HL-60 (cell line): ENCODE measurements around the gene CNTNAP3.
"Not testable (repeated sequence)": the region's sequence is repeated elsewhere in the genome, so short reads cannot be mapped to it uniquely, and the experiment has no call there.

ENCODE experiments used
- DNase-seq, 2 experiments: peaks; one replicate each; pipeline ENCODE4 v3.0.0-alpha.2; 2010 to 2020; ENCODE audit warnings: low read depth in 1 of 2, low spot score in 1 of 2
- H3K27ac ChIP-seq: fragments of 250-450 bp; sonication (Bioruptor Pico); replicated peaks from 2 replicates; pipeline ENCODE4 v1.5.1; 2020; ENCODE audit warnings: mild to moderate bottlenecking, moderate library complexity
- H3K27me3 ChIP-seq: fragments of 250-450 bp; sonication (Bioruptor Pico); 2 replicates; pipeline ENCODE4 v1.5.1; 2021; ENCODE audit warnings: mild to moderate bottlenecking, moderate library complexity; ENCODE audit not compliant: insufficient read depth, poor library complexity, severe bottlenecking
- H3K4me3 ChIP-seq: replicated peaks from 2 replicates; pipeline ENCODE4 v1.5.1; 2011; ENCODE audit warnings: mild to moderate bottlenecking, control low read depth, low read length; ENCODE audit not compliant: insufficient read depth
- GABPA ChIP-seq: IDR thresholded peaks from 2 replicates; pipeline ENCODE4 v1.6.1; 2012; ENCODE audit warnings: low read depth
- POLR2AphosphoS5 ChIP-seq: IDR thresholded peaks from 2 replicates; pipeline ENCODE4 v1.6.1; 2012; ENCODE audit warnings: low read depth
- SPI1 ChIP-seq: IDR thresholded peaks from 2 replicates; pipeline ENCODE4 v1.6.1; 2012; ENCODE audit warnings: low read depth, mild to moderate bottlenecking, borderline replicate concordance
- TF ChIP-seq, protein P1 (sequence below): IDR thresholded peaks from one replicate; pipeline ENCODE4 v1.5.1; 2011; ENCODE audit warnings: low read length, control low read depth, inconsistent platforms; ENCODE audit not compliant: insufficient read depth

The CNTNAP3 gene

DNA sequence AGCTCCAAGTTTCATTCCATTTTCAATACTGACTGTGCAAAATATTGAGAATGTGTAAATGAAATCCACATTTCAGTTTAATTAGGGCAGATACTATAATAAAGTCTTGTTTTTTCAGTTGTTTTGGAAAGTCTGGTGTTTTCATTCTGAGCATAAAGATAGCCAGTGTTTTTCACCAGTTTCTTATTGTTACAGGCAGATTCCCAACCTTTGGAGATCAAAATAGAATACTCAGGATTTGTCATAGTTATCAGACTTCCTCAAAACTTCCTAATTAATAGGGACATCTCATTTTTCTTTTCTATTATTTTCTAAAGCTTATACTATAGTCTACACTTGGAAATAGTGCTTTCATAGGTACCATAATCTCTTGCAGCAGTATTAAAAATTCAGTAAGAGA, 176.2 kb downstream of the CNTNAP3 start:
- H3K27ac ChIP-seq, H3K27me3 ChIP-seq, DNase-seq, H3K4me3 ChIP-seq: not testable (repeated sequence)

DNA sequence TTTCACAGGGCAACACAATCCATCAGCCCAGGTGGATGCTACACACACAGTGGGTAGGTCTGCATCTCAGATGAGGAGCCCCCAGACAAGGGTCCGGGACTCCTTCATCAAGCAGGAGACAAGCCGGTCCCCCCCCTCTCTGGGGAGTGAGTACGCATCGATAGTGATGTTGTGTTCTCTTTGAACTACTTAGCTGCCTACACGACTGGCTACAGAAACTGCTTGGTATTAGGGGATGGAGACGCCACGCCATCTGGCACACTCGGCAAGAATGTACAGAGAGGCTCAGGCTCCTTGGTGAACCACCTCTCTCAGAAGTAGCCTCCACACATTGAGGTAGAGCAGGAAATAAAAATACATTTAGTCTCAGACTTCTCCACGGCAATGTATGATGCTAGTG, 179.8 kb downstream of the CNTNAP3 start:
- TF ChIP-seq, protein P1, sequence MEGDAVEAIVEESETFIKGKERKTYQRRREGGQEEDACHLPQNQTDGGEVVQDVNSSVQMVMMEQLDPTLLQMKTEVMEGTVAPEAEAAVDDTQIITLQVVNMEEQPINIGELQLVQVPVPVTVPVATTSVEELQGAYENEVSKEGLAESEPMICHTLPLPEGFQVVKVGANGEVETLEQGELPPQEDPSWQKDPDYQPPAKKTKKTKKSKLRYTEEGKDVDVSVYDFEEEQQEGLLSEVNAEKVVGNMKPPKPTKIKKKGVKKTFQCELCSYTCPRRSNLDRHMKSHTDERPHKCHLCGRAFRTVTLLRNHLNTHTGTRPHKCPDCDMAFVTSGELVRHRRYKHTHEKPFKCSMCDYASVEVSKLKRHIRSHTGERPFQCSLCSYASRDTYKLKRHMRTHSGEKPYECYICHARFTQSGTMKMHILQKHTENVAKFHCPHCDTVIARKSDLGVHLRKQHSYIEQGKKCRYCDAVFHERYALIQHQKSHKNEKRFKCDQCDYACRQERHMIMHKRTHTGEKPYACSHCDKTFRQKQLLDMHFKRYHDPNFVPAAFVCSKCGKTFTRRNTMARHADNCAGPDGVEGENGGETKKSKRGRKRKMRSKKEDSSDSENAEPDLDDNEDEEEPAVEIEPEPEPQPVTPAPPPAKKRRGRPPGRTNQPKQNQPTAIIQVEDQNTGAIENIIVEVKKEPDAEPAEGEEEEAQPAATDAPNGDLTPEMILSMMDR, result no peak
- no peak for TF ChIP-seq SPI1
- no peak for TF ChIP-seq POLR2AphosphoS5
- TF ChIP-seq GABPA, result no peak
- no peak overlapping the region for H3K27ac ChIP-seq
- no peaks in the 10 kb centered on the region for H3K27me3 ChIP-seq
- no peak for DNase-seq
- H3K4me3 ChIP-seq, result no peak overlapping the region

DNA sequence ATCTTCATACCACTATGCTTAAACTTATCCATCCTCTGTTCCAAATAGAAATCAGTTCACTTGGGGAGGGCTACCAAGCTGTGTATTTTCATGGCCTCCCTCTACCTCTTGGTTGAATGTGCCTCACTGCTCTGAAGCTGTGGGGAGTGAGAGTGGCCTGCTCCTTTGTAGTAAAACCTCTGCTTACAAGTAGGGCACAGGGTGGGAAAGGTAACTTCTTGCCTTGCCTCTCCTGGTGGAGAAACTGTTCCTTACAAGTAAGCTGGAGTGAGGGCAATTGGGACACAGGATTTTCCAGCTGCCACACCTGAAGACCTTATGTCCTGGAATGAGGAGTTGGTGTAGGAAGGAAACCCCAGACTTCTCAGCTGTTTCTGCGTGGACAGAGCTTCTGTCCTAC, 190.8 kb downstream of the CNTNAP3 start:
- DNase-seq, H3K27me3 ChIP-seq, H3K27ac ChIP-seq, H3K4me3 ChIP-seq: not testable (repeated sequence)

DNA sequence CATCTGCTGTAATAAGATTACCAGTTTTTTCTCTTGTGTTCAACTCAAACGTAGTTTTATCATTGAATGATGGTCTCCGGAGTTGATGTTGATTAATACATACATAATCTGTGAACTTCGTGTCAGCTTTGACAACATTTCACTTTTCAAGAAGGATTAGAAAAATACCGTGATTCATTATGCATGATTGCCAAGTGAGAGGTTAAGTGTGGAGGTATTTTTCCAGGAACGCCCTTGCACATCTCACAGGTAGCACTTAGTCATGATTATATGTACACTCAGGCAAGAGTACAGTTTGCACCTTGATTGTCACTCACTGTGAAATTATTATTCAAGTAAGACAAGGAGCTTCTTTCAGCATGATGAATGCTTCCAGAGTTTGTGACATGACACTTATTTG, 202.7 kb downstream of the CNTNAP3 start:
- not testable (repeated sequence) for DNase-seq, H3K4me3 ChIP-seq, H3K27ac ChIP-seq, H3K27me3 ChIP-seq

DNA sequence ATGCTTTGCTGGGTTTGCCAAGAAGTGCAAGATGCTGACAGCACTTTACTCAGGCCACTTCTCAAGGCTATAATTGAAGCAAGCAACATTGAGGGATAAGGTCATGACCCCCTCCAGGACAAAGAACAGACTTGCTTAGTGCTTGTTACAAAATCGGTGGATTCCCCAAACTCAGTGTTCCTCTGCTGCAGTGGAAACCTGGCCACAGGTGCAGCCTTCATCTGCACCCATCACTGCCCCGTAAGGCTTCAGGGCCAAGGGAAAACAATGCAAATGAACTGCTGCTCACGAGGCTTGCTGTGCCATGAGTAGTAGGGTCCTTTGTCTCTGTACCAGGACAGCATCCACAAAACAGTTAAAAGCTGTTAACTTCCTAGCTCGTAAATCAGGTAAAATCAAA, 205.4 kb downstream of the CNTNAP3 start:
- not testable (repeated sequence) for H3K27me3 ChIP-seq, H3K27ac ChIP-seq, H3K4me3 ChIP-seq, DNase-seq

DNA sequence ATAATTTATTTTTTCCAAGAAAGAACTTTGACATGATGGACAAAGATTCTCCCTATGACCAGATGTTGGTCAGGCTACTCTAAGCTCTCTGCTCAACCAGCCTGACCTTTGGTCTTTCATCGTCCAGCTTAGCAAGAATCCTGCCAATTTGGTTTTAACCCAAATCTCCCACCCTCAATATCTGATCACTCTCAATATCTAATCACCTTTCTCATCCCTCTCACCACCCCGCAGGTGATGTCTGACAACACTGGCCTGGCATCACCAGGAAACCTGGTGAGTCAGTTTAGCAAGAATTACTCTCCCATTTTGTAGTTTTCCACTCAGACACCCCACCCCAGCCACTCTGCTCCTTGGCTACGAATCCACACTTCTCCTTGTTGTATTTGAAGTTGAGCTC, 207.9 kb downstream of the CNTNAP3 start:
- DNase-seq, H3K27me3 ChIP-seq, H3K4me3 ChIP-seq, H3K27ac ChIP-seq: not testable (repeated sequence)

DNA sequence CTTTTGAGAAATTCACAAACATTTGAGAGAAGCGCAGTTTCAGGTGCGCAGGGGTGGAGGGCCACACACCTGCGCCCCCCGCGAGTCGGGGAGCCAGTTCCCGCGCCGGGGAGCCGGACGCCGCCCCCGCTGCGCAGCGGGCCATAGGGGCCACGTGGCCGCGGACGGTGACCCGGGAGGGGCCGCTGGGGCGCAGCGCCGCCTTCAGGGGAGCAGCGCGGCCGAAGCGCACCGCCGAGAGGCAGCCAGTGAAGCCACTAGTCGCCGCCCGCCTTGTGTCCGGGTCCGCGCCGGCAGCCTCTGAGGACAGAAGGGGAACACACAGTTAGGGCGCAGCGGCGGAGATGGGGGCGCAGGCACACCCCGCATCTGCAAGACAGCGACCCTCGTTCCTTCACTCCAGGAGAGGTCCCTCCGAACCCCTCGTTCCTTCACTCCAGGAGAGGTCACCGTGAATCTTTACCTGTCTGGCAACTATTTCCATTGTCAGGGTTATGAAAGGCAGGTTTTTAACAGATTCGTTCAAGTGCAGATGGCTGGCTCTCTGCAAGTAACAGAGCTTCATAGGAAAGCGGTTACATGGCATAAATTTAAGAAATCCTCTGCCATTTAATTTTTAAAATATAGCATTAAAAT, 209.2 kb downstream of the CNTNAP3 start:
- DNase-seq, result peak in 1 of 2 experiments; percentile 34
- H3K27me3 ChIP-seq, H3K4me3 ChIP-seq, H3K27ac ChIP-seq: not testable (repeated sequence)

DNA sequence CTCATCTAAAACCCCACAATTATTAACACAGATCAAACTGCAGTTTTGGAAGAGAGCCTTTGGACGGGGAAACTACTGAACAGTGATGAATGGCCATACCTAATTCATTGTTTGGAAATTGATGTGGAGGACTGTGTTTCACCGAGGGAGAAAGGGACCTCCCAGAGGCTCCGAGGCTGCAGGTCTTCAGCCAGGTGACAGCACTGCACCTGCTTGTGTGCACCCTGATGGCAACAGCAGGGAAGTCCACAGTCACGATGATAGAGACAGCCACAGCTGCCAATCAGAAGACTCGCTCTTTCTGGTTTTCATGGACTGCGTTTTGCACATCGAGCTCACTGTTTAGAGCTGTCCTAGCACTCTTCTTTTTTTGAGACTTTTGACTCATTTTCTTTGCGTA, 214.4 kb downstream of the CNTNAP3 start:
- H3K4me3 ChIP-seq, H3K27ac ChIP-seq, H3K27me3 ChIP-seq, DNase-seq: not testable (repeated sequence)

DNA sequence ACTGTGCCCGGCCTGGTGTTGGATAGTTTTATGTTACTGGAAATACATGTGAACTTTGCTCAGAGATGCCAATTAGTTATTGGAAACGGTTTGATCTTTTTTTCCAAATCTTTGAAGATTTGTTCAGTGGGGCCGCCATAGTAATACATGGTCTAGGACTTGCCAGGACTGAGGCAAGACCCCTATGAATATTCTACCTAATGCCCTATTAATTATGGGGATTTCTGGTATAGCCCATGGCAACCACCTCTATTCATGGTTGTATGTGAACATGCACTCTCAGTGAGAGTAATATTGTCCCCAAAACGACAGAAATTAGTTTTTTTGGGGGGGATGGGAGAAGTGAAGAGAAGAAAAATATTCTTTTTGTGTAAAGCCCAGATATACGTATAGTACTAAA, 220.3 kb downstream of the CNTNAP3 start:
- not testable (repeated sequence) for H3K27ac ChIP-seq, H3K27me3 ChIP-seq, H3K4me3 ChIP-seq, DNase-seq

DNA sequence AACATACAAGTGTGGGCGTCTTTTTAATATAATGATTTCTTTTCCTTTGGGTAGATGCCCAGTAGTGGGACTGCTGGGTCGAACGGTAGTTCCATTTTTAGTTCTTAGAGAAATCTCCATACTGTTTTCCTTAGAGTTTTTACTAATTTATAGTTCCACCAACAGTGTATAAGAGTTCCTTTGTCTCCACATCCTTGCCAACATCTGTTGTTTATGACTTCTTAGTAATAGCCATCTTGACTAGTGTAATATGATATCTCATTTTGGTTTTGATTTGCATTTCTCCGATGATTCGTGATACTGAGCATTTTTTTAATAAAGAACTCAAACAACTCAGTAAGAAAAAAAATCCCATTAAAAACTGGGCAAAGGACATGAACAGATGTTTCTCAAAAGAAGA, 225.0 kb downstream of the CNTNAP3 start:
- not testable (repeated sequence) for H3K27me3 ChIP-seq, H3K4me3 ChIP-seq, H3K27ac ChIP-seq, DNase-seq

DNA sequence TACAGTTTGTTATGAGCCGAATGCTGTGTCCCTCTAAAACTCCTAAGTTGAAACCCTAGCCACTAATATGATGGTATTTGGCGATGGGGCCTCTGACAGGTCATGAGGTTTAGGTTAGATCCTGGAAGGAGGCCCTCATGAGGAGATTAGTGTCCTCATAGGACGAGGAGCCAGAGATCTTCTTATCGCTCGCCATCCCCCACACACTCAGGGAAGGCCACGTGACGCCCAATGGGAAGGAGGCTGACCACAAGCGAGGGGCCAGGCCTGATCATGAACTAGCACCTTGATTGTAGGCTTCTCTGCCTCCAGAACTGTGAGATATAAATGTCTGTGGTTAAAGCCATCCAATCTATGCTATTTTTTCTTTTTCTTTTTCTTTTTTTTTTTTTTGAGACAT, 233.5 kb downstream of the CNTNAP3 start:
- H3K4me3 ChIP-seq, DNase-seq, H3K27me3 ChIP-seq, H3K27ac ChIP-seq: not testable (repeated sequence)

DNA sequence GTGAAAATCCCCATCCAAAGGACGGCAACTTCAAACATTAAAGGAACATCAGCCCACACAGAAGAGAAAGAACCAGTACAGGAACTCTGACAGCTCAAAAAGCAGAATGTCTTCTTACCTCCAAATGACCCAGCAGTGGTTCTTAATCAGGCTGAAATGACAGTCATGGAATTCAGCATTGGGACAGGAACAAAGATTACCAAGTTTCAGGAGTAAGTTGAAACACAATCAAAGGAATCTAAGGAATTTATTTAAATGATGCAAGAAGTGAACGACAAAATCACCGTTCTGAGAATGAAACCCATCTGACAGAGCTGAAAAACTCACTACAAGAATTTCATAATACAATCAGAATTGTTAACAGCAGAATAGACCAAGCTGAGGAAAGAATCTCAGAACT, 241.1 kb downstream of the CNTNAP3 start:
- not testable (repeated sequence) for H3K27me3 ChIP-seq, DNase-seq, H3K27ac ChIP-seq, H3K4me3 ChIP-seq

DNA sequence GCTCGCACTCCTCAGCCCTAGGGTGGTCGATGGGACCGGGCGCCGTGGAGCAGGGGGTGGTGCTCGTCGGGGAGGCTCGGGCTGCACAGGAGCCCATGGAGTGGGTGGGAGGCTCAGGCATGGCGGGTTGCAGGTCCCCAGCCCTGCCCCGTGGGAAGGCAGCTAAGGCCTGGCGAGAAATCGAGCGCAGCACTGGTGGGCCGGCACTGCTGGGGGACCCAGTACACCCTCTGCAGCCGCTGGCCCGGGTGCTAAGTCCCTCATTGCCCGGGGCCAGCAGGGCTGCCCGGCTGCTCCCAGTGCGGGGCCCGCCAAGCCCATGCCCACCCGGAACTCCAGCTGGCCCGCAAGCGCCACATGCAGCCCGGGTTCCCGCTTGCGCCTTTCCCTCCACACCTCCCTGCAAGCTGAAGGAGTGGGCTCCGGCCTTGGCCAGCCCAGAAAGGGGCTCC, 245.6 kb downstream of the CNTNAP3 start:
- not testable (repeated sequence) for H3K27me3 ChIP-seq, H3K27ac ChIP-seq, DNase-seq, H3K4me3 ChIP-seq

DNA sequence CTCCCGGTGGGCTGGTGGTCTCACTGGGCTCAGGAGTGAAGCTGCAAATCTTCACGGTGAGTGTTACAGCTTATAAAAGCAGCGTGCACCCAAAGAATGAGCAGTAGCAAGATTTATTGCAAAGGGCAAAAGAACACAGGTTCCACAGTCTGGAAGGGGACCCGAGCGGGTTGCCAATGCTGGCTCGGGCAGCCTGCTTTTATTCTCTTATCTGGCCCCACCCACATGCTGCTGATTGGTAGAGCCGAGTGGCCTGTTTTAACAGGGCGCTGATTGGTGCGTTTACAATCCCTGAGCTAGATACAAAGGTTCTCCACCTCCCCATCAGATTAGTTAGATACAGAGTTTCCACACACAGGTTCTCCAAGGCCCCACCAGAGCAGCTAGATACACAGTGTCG, 246.2 kb downstream of the CNTNAP3 start:
- not testable (repeated sequence) for DNase-seq

More for the DNA sequence above, 246.2 kb downstream of the CNTNAP3 start:
- not testable (repeated sequence) for H3K27ac ChIP-seq, H3K4me3 ChIP-seq, H3K27me3 ChIP-seq
